ENCODE data around the gene CAMK1D.

DNA sequence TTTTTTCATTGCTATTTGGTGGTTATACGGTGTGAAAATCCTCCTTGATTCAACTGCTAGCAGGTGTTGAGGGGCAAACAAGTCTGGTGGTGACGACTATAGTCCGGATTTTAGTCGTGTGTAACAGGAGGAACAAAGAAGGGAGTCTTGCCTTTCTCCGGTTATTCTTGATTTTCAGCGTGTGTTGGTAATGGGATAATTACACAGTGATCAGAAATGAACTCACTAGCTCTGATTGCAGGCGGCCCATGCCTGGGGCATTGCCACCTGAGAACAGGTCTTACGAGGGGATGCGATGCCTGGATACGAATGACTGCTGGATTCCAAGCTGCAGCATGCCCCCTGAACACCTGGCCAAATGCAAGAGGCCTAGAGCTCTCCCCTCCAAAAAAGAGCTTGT is 72.8 kb downstream of the CAMK1D start:
- TF ChIP-seq, protein P1, sequence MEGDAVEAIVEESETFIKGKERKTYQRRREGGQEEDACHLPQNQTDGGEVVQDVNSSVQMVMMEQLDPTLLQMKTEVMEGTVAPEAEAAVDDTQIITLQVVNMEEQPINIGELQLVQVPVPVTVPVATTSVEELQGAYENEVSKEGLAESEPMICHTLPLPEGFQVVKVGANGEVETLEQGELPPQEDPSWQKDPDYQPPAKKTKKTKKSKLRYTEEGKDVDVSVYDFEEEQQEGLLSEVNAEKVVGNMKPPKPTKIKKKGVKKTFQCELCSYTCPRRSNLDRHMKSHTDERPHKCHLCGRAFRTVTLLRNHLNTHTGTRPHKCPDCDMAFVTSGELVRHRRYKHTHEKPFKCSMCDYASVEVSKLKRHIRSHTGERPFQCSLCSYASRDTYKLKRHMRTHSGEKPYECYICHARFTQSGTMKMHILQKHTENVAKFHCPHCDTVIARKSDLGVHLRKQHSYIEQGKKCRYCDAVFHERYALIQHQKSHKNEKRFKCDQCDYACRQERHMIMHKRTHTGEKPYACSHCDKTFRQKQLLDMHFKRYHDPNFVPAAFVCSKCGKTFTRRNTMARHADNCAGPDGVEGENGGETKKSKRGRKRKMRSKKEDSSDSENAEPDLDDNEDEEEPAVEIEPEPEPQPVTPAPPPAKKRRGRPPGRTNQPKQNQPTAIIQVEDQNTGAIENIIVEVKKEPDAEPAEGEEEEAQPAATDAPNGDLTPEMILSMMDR (IDR thresholded peaks at IDR 0.05; ENCODE audit: control extremely low read depth in 1 of 3, insufficient read depth in 1 of 3, low read depth in 1 of 3, low read length in 3 of 3): no peak
- no peak for TF ChIP-seq POLR2A (IDR thresholded peaks at IDR 0.05; ENCODE audit: control extremely low read depth in 1 of 2, low read depth in 2 of 2, low read length in 2 of 2)
- TF ChIP-seq, protein P2, sequence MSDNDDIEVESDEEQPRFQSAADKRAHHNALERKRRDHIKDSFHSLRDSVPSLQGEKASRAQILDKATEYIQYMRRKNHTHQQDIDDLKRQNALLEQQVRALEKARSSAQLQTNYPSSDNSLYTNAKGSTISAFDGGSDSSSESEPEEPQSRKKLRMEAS (IDR thresholded peaks at IDR 0.05): no peak
- TF ChIP-seq RNF2 (IDR thresholded peaks at IDR 0.05; ENCODE audit: borderline replicate concordance, low read depth, low read length, missing control alignments, poor library complexity, severe bottlenecking): no peak
- TF ChIP-seq BACH1 (IDR thresholded peaks at IDR 0.05; ENCODE audit: low read length): no peak
- no peak for TF ChIP-seq POLR2AphosphoS5 (IDR thresholded peaks at IDR 0.05; ENCODE audit: low read depth, low read length)
- TF ChIP-seq SIX5 (IDR thresholded peaks at IDR 0.05; ENCODE audit: low read depth, low read length): no peak
- TF ChIP-seq NRF1 (IDR thresholded peaks at IDR 0.05; ENCODE audit: low read depth, low read length): no peak
- no peak for TF ChIP-seq KDM1A (IDR thresholded peaks at IDR 0.05; ENCODE audit: borderline replicate concordance, low read length)
- TF ChIP-seq, protein P3, sequence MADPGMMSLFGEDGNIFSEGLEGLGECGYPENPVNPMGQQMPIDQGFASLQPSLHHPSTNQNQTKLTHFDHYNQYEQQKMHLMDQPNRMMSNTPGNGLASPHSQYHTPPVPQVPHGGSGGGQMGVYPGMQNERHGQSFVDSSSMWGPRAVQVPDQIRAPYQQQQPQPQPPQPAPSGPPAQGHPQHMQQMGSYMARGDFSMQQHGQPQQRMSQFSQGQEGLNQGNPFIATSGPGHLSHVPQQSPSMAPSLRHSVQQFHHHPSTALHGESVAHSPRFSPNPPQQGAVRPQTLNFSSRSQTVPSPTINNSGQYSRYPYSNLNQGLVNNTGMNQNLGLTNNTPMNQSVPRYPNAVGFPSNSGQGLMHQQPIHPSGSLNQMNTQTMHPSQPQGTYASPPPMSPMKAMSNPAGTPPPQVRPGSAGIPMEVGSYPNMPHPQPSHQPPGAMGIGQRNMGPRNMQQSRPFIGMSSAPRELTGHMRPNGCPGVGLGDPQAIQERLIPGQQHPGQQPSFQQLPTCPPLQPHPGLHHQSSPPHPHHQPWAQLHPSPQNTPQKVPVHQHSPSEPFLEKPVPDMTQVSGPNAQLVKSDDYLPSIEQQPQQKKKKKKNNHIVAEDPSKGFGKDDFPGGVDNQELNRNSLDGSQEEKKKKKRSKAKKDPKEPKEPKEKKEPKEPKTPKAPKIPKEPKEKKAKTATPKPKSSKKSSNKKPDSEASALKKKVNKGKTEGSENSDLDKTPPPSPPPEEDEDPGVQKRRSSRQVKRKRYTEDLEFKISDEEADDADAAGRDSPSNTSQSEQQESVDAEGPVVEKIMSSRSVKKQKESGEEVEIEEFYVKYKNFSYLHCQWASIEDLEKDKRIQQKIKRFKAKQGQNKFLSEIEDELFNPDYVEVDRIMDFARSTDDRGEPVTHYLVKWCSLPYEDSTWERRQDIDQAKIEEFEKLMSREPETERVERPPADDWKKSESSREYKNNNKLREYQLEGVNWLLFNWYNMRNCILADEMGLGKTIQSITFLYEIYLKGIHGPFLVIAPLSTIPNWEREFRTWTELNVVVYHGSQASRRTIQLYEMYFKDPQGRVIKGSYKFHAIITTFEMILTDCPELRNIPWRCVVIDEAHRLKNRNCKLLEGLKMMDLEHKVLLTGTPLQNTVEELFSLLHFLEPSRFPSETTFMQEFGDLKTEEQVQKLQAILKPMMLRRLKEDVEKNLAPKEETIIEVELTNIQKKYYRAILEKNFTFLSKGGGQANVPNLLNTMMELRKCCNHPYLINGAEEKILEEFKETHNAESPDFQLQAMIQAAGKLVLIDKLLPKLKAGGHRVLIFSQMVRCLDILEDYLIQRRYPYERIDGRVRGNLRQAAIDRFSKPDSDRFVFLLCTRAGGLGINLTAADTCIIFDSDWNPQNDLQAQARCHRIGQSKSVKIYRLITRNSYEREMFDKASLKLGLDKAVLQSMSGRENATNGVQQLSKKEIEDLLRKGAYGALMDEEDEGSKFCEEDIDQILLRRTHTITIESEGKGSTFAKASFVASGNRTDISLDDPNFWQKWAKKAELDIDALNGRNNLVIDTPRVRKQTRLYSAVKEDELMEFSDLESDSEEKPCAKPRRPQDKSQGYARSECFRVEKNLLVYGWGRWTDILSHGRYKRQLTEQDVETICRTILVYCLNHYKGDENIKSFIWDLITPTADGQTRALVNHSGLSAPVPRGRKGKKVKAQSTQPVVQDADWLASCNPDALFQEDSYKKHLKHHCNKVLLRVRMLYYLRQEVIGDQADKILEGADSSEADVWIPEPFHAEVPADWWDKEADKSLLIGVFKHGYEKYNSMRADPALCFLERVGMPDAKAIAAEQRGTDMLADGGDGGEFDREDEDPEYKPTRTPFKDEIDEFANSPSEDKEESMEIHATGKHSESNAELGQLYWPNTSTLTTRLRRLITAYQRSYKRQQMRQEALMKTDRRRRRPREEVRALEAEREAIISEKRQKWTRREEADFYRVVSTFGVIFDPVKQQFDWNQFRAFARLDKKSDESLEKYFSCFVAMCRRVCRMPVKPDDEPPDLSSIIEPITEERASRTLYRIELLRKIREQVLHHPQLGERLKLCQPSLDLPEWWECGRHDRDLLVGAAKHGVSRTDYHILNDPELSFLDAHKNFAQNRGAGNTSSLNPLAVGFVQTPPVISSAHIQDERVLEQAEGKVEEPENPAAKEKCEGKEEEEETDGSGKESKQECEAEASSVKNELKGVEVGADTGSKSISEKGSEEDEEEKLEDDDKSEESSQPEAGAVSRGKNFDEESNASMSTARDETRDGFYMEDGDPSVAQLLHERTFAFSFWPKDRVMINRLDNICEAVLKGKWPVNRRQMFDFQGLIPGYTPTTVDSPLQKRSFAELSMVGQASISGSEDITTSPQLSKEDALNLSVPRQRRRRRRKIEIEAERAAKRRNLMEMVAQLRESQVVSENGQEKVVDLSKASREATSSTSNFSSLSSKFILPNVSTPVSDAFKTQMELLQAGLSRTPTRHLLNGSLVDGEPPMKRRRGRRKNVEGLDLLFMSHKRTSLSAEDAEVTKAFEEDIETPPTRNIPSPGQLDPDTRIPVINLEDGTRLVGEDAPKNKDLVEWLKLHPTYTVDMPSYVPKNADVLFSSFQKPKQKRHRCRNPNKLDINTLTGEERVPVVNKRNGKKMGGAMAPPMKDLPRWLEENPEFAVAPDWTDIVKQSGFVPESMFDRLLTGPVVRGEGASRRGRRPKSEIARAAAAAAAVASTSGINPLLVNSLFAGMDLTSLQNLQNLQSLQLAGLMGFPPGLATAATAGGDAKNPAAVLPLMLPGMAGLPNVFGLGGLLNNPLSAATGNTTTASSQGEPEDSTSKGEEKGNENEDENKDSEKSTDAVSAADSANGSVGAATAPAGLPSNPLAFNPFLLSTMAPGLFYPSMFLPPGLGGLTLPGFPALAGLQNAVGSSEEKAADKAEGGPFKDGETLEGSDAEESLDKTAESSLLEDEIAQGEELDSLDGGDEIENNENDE (IDR thresholded peaks at IDR 0.05; ENCODE audit: insufficient replicate concordance, low read length): no peak
- TF ChIP-seq JUN (IDR thresholded peaks at IDR 0.05; ENCODE audit: low read depth, low read length): no peak

Data from H1 (cell line).